H1 (cell line): ENCODE measurements around the gene NEB. TPM values are rescaled to one million over a fixed set of nuclear protein-coding genes. Genes with fewer than 3 reads are reported as not detected.

Experiments used
- RNF2 ChIP-seq: fragments of 200-900, 300-1000 bp; sonication (generic); IDR thresholded peaks from 2 replicates; pipeline ENCODE4 v1.7.1; 2016; ENCODE audit warnings: borderline replicate concordance, low read depth, mild to moderate bottlenecking, antibody characterized with exemption, low read length; ENCODE audit not compliant: poor library complexity, severe bottlenecking; ENCODE audit errors: missing control alignments
- polyA plus RNA-seq, 7 experiments: library from polyadenylated mRNA; depleted of rRNA in 3 of 7; stranded (reverse) in 5 of 7; unstranded in 2 of 7; fragments of >200 nt in 5 of 7; fragments of 200-250 nt in 2 of 7; gene quantifications; 1 replicate in 5 of 7; 2 replicates in 1 of 7; 4 replicates in 1 of 7; pipeline versions ENCODE4 v1.2.1 to v1.2.3, GENCODE V29; 2011 to 2013; ENCODE audit warnings: missing spikeins in 2 of 7, mixed read lengths in 2 of 7
- total RNA-seq: library from RNA; stranded (reverse); fragmentation: NEBNext Ultra II Directional; extraction: Animal tissue kit (Norgen Biotek cat#: 25700); gene quantifications from 2 replicates; pipeline ENCODE4 v1.2.1, GENCODE V29; 2021
- TF ChIP-seq, protein P1 (sequence below), 3 experiments: IDR thresholded peaks; 1 replicate in 2 of 3; 2 replicates in 1 of 3; pipeline versions ENCODE4 v1.5.1 to v1.6.1; 2011; ENCODE audit warnings: low read length in 3 of 3, mild to moderate bottlenecking in 3 of 3, inconsistent platforms in 2 of 3, low read depth in 1 of 3, moderate library complexity in 1 of 3; ENCODE audit not compliant: insufficient read depth in 1 of 3; ENCODE audit errors: control extremely low read depth in 1 of 3

Gene NEB
- total and polyA plus RNA-seq, 2 of the 8 experiments (the other 6 are each of a cell fraction or from before 2014, with no cell fraction given), result 1.4 to 2.5 TPM

- no peak for TF ChIP-seq RNF2
- TF ChIP-seq, protein P1, sequence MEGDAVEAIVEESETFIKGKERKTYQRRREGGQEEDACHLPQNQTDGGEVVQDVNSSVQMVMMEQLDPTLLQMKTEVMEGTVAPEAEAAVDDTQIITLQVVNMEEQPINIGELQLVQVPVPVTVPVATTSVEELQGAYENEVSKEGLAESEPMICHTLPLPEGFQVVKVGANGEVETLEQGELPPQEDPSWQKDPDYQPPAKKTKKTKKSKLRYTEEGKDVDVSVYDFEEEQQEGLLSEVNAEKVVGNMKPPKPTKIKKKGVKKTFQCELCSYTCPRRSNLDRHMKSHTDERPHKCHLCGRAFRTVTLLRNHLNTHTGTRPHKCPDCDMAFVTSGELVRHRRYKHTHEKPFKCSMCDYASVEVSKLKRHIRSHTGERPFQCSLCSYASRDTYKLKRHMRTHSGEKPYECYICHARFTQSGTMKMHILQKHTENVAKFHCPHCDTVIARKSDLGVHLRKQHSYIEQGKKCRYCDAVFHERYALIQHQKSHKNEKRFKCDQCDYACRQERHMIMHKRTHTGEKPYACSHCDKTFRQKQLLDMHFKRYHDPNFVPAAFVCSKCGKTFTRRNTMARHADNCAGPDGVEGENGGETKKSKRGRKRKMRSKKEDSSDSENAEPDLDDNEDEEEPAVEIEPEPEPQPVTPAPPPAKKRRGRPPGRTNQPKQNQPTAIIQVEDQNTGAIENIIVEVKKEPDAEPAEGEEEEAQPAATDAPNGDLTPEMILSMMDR (IDR thresholded peaks at IDR 0.05; ENCODE audit: control extremely low read depth in 1 of 3, insufficient read depth in 1 of 3, low read depth in 1 of 3, low read length in 3 of 3), result no peak
Observed at GRCh38 chr2:151543876-151544275, 190.4 kb downstream of the NEB start (continued).
